Measurements from ENCODE around the gene VKORC1.

- TF ChIP-seq CTCF (IDR thresholded peaks at IDR 0.05) (no peak), EP300 (IDR thresholded peaks at IDR 0.05) (no peak), RNF2 (IDR thresholded peaks at IDR 0.05; ENCODE audit: borderline replicate concordance, low read depth) (no peak), POLR2A (IDR thresholded peaks at IDR 0.05; ENCODE audit: low read length) (no peak), HOXB13 (CRISPR knock-in tag; IDR thresholded peaks at IDR 0.05; ENCODE audit: low read depth) (no peak)
Observed at GRCh38 chr16:31083081-31083480, 11.5 kb downstream of the VKORC1 start.
